Astrocyte of the cerebellum (primary cell): ENCODE data around the gene LRP4.

Source experiments
- DNase-seq: peaks from one replicate; pipeline ENCODE4 v3.0.0-alpha.2; 2011; ENCODE audit warnings: low read depth
- H3K4me3 ChIP-seq: 2 replicates; pipeline ENCODE4 v1.5.1; 2011; ENCODE audit warnings: mild to moderate bottlenecking, low read depth, low read length, moderate library complexity
- in situ Hi-C: cut with HindIII; loops from 2 replicates; pipeline ENCODE4 v1.10.0; 2017; ENCODE audit warnings: low sequenced_read_pairs
- TF ChIP-seq, protein P1 (sequence below): IDR thresholded peaks from 2 replicates; pipeline ENCODE4 v1.5.1; 2012; ENCODE audit warnings: low read length, low read depth, moderate library complexity, mild to moderate bottlenecking; ENCODE audit errors: missing control alignments

The LRP4 gene

DNA sequence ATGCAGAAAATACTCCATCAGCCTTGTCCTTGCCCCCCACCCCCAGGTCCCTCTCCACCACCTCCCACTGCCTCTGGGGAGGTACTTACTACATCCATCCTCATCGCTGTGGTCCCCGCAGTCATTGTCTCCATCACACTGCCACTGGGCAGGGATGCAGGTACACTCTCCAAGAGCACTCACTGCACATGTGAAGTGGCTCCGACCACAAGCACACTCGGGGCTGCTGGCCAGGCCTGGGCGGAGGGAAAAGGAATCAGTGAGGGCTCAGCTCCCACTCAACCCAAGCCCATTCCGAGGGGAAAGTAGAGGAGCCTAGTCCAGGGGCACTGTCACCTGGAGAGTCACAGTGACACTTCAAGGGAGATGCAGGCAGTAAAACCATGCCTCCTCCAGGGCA lies 15.7 kb downstream of the LRP4 start:
- no peak overlapping the region for H3K4me3 ChIP-seq
- TF ChIP-seq, protein P1, sequence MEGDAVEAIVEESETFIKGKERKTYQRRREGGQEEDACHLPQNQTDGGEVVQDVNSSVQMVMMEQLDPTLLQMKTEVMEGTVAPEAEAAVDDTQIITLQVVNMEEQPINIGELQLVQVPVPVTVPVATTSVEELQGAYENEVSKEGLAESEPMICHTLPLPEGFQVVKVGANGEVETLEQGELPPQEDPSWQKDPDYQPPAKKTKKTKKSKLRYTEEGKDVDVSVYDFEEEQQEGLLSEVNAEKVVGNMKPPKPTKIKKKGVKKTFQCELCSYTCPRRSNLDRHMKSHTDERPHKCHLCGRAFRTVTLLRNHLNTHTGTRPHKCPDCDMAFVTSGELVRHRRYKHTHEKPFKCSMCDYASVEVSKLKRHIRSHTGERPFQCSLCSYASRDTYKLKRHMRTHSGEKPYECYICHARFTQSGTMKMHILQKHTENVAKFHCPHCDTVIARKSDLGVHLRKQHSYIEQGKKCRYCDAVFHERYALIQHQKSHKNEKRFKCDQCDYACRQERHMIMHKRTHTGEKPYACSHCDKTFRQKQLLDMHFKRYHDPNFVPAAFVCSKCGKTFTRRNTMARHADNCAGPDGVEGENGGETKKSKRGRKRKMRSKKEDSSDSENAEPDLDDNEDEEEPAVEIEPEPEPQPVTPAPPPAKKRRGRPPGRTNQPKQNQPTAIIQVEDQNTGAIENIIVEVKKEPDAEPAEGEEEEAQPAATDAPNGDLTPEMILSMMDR: no peak
- no peak for DNase-seq
- in situ Hi-C loops: no loop called here

DNA sequence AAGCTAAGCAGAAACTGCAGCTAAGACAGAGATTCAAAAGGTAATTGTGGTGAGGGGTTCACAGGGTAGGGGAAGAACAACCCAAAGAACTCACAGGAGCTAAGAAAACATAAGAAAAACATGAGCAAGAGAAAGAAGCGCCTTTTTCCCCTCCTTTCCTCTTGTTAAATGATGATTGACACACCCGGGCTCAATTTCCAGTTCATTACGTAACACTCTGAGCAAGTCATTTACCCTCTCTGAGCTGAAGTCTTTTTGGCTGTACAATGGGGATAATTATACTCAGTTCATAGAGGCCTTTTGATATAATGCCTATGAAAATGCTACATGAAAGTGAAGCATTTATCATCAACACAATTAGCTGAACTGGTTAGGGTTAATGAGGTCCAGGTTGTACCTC lies 17.2 kb downstream of the LRP4 start:
- in situ Hi-C loops: no loop called here
- TF ChIP-seq, protein P1: no peak
- DNase-seq: no peak
- H3K4me3 ChIP-seq: no peak overlapping the region

DNA sequence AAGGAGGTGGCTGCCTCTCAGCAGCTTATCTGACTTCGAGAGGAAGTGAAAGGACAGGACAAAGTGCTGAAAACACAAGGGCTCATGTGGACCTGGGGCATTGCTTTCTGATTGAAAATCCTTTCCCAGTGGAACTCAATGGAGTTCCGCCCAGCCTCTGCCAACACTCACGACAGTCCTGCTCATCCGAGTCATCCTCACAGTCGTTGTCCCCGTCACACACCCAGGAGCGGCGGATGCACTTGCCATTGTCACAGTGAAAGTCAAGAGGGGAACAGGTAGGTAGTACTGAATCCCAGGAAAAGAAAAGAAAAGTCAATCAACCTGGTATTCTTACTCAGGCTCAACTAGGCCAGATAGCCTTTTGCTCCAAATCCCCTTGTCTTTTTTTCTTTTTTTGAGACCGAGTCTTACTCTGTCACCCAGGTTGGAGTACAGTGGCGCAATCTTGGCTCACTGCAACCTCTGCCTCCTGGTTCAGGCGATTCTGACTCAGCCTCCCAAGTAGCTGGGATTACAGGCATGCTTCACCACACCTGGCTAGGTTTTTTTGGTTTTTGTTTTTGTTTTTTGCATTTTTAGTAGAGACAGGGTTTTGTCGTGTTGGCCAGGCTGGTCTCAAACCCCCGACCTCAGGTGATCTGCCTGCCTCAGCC lies 18.1 kb downstream of the LRP4 start:
- in situ Hi-C loops: no loop called here
- no peak for DNase-seq
- H3K4me3 ChIP-seq: no peak overlapping the region
- TF ChIP-seq, protein P1: no peak

DNA sequence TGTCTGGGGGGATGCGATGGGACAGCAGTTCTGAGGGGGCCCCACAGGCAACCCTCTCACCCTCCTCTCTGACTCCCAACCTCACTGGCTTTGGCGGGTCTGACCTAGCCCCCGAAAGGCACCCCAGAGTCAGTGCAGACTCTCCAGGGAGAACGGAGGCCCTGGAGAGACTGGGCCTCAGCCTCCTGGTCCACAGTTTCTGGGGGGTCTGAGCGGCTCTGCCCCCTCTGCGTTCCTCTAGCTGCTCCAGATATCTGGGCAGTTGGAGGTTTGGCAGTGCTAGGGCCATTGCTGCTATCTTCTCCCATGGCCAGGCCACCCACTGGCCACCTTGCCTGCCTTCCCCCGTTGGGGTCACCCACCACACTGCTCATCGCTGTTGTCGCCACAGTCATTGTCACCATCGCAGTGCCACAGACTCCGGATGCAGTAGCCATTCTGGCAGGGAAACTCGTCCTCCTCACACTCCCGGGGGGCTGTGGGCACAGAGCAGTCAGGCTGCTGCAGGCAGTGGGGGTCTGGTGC lies 18.8 kb downstream of the LRP4 start:
- DNase-seq: no peak
- TF ChIP-seq, protein P1: no peak
- in situ Hi-C loops: no loop called here
- H3K4me3 ChIP-seq: no peak overlapping the region

DNA sequence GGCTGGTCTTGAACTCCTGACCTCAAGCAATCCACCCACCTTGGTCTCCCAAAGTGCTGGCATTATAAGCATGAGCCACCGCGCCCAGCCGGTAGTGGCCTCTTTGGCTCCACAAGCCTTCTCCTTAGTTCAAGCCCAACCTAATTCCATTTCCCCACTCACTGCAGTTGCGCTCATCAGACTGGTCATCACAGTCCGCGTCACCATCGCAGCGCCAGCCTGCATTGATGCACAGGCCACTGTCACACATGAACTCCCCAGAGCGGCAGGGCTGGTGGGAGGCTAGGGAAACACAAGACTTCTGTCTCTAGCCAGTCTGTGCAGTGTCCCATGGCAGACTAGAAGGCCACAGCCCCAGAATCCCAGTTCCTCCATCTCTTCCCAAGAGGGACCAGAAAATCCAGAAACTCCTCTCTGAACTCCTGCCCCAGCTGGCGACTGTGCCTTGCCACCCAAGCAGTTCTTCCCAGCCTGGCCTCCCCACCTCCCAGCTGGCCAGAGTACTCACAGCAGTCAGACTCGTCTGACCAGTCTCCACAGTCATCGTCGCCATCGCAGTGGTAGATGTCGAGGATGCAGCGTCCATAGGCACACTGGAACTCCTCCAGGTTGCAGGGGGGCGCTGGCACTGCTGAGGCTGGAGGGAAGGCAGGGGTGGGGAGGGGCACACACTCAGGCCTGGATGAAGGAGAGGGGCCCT lies 19.8 kb downstream of the LRP4 start:
- TF ChIP-seq, protein P1: no peak
- in situ Hi-C loops: no loop called here
- H3K4me3 ChIP-seq: no peak overlapping the region
- DNase-seq: no peak

DNA sequence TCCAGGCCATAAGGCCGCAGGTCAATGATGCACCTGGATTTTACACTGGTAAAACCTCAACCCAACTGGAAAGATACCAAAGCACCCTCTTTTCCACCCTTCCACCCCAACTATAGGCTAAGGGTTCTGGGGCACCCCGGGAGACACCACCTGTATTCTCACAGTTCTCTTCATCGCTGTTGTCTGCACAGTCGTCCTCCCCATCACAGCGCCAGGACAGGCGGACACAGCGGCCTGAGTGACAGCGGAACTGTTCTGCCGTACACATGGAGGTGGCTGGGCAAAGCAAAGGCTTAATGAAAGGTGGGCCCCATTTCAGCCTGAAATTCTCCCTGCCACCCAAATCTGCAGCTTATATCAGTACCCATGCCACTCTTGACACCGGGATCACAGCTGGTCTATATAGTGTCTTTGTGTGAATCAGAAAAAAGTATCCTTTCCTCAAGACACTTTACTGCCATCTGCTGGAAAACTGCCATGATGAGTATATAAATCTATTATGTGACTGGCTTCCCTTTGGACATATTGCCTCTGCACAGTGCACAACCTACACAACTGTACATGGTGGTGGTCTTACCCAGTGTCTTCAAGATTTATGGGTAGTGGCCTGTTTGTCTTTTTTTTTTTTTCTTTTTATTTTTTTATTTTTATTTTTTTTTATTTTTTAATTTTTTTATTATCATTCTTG lies 21.5 kb downstream of the LRP4 start:
- no peak overlapping the region for H3K4me3 ChIP-seq
- no peak for DNase-seq
- TF ChIP-seq, protein P1: no peak
- in situ Hi-C loops: no loop called here
